HG03439 (cell line): ENCODE measurements around the gene DNLZ.

Experiments
- ATAC-seq: cut with Tn5 transposase; IDR thresholded peaks from one replicate; pipeline ENCODE4 v1.9.1; 2021; ENCODE audit warnings: mild to moderate bottlenecking, moderate library complexity; ENCODE audit not compliant: unreplicated experiment

The DNLZ gene

GRCh38 chr9:136397643-136398042 lies 34.1 kb upstream of the DNLZ start:
- ATAC-seq: no peak

GRCh38 chr9:136396219-136396515 lies 32.6 kb upstream of the DNLZ start:
- no peak for ATAC-seq

- no peak for ATAC-seq
Measured at GRCh38 chr9:136395345-136396218, 32.0 kb upstream of the DNLZ start.

GRCh38 chr9:136395020-136395340 lies 31.4 kb upstream of the DNLZ start:
- ATAC-seq: no peak

- no peak for ATAC-seq
Measured at GRCh38 chr9:136394312-136395019, 30.9 kb upstream of the DNLZ start.

GRCh38 chr9:136393531-136393930 lies 30.0 kb upstream of the DNLZ start:
- ATAC-seq: no peak

GRCh38 chr9:136392538-136393449 lies 29.2 kb upstream of the DNLZ start:
- no peak for ATAC-seq

GRCh38 chr9:136391737-136392537 lies 28.4 kb upstream of the DNLZ start:
- no peak for ATAC-seq

- no peak for ATAC-seq
Measured at GRCh38 chr9:136389396-136389795, 25.9 kb upstream of the DNLZ start.

- ATAC-seq: no peak
Measured at GRCh38 chr9:136387217-136387616, 23.7 kb upstream of the DNLZ start.

GRCh38 chr9:136386018-136386417 lies 22.5 kb upstream of the DNLZ start:
- ATAC-seq: no peak

- no peak for ATAC-seq
Measured at GRCh38 chr9:136385015-136385414, 21.5 kb upstream of the DNLZ start.

GRCh38 chr9:136383436-136383835 lies 19.9 kb upstream of the DNLZ start:
- no peak for ATAC-seq

GRCh38 chr9:136381966-136382513 lies 18.5 kb upstream of the DNLZ start:
- ATAC-seq: no peak

GRCh38 chr9:136381311-136381710 lies 17.8 kb upstream of the DNLZ start:
- ATAC-seq: no peak

GRCh38 chr9:136380381-136380780 lies 16.8 kb upstream of the DNLZ start:
- no peak for ATAC-seq

- ATAC-seq: no peak
Measured at GRCh38 chr9:136379891-136380290, 16.3 kb upstream of the DNLZ start.

- no peak for ATAC-seq
Measured at GRCh38 chr9:136379401-136379800, 15.9 kb upstream of the DNLZ start.

- no peak for ATAC-seq
Measured at GRCh38 chr9:136379003-136379287, 15.4 kb upstream of the DNLZ start.

GRCh38 chr9:136378170-136379002 lies 14.8 kb upstream of the DNLZ start:
- no peak for ATAC-seq
